CD14-positive monocyte (primary cell): ENCODE data around the gene NFKB1. TPM values are rescaled to one million over a fixed set of nuclear protein-coding genes. Genes with fewer than 3 reads are reported as not detected.

Experiments
- DNase-seq, 3 donors: peaks; one replicate each; pipeline ENCODE4 v3.0.0-alpha.2; 2011 to 2022
- H2AFZ ChIP-seq: 2 replicates; pipeline ENCODE4 v1.6.0; 2012; ENCODE audit warnings: mild to moderate bottlenecking, low read depth, low read length, inconsistent platforms; ENCODE audit not compliant: insufficient read depth, poor library complexity, severe bottlenecking
- H3K27ac ChIP-seq, 2 donors: 1 replicate in 1 of 2; 2 replicates in 1 of 2; pipeline ENCODE4 v1.5.1; 2012 to 2013; ENCODE audit warnings: low read length in 2 of 2, control low read depth in 1 of 2, inconsistent platforms in 1 of 2, low read depth in 1 of 2, mild to moderate bottlenecking in 1 of 2
- H3K27me3 ChIP-seq, 2 donors: one replicate each; pipeline versions ENCODE4 v1.6.0 to v1.6.1; 2011 to 2013; ENCODE audit warnings: low read length in 2 of 2; ENCODE audit not compliant: control insufficient read depth in 2 of 2, insufficient read depth in 2 of 2
- H3K36me3 ChIP-seq, 2 donors: replicated peaks in 1 of 2; 1 replicate in 1 of 2; 2 replicates in 1 of 2; pipeline versions ENCODE4 v1.5.1 to v1.6.1; 2012 to 2013; ENCODE audit warnings: low read length in 2 of 2, control low read depth in 1 of 2, inconsistent platforms in 1 of 2, mild to moderate bottlenecking in 1 of 2; ENCODE audit not compliant: insufficient read depth in 2 of 2, control insufficient read depth in 1 of 2
- H3K4me1 ChIP-seq, 2 donors: 1 replicate in 1 of 2; 2 replicates in 1 of 2; pipeline versions ENCODE4 v1.5.1 to v1.6.1; 2012 to 2013; ENCODE audit warnings: low read length in 2 of 2, control low read depth in 1 of 2, inconsistent platforms in 1 of 2, mild to moderate bottlenecking in 1 of 2, moderate library complexity in 1 of 2; ENCODE audit not compliant: insufficient read depth in 2 of 2, control insufficient read depth in 1 of 2
- H3K4me2 ChIP-seq: replicated peaks from 2 replicates; pipeline ENCODE3; 2012; ENCODE audit warnings: low read length, moderate library complexity, mild to moderate bottlenecking; ENCODE audit not compliant: poor library complexity, severe bottlenecking; ENCODE audit errors: extremely low read depth
- H3K4me3 ChIP-seq, 3 experiments: fragments of 200-600 bp in 1 of 3; sonication (generic) in 1 of 3; replicated peaks in 1 of 3; 1 replicate in 2 of 3; 2 replicates in 1 of 3; pipeline ENCODE4 v1.5.1; 2011 to 2013; ENCODE audit warnings: low read length in 3 of 3, mild to moderate bottlenecking in 3 of 3, control low read depth in 2 of 3, low read depth in 2 of 3, inconsistent platforms in 1 of 3, moderate library complexity in 1 of 3
- H3K79me2 ChIP-seq: 2 replicates; pipeline ENCODE4 v1.6.0; 2012; ENCODE audit warnings: mild to moderate bottlenecking, control low read depth, inconsistent platforms, low read length, moderate library complexity; ENCODE audit not compliant: insufficient read depth
- H3K9ac ChIP-seq: 2 replicates; pipeline ENCODE4 v1.6.0; 2017; ENCODE audit warnings: low read length, mild to moderate bottlenecking; ENCODE audit not compliant: insufficient read depth, poor library complexity, severe bottlenecking
- H3K9me3 ChIP-seq, 2 donors: replicated peaks in 1 of 2; 1 replicate in 1 of 2; 2 replicates in 1 of 2; pipeline versions ENCODE4 v1.5.1 to v1.6.1; 2012 to 2013; ENCODE audit warnings: low read length in 2 of 2, control low read depth in 1 of 2; ENCODE audit not compliant: control insufficient read depth in 1 of 2, insufficient read depth in 1 of 2
- H4K20me1 ChIP-seq: 2 replicates; pipeline ENCODE4 v1.6.0; 2012; ENCODE audit warnings: mild to moderate bottlenecking, low read length, control low read depth, moderate library complexity; ENCODE audit not compliant: insufficient read depth
- H3K27ac Mint-ChIP-seq, 7 donors: one replicate each; pipeline ENCODE4 v1.8.0; 2020; ENCODE audit warnings: mild to moderate bottlenecking in 7 of 7, mixed read lengths in 7 of 7, moderate library complexity in 6 of 7, inconsistent platforms in 2 of 7
- H3K27me3 Mint-ChIP-seq, 3 donors: one replicate each; pipeline ENCODE4 v1.8.0; 2021 to 2022; ENCODE audit warnings: low read depth in 3 of 3, mild to moderate bottlenecking in 3 of 3, mixed read lengths in 3 of 3, moderate library complexity in 3 of 3, inconsistent platforms in 1 of 3
- H3K36me3 Mint-ChIP-seq, 2 donors: one replicate each; pipeline ENCODE4 v1.8.0; 2020; ENCODE audit warnings: mixed read lengths in 2 of 2, inconsistent platforms in 1 of 2, mild to moderate bottlenecking in 1 of 2
- H3K4me1 Mint-ChIP-seq: one replicate; pipeline ENCODE4 v1.8.0; 2020; ENCODE audit warnings: mild to moderate bottlenecking, mixed read lengths
- H3K4me3 Mint-ChIP-seq, 2 donors: one replicate each; pipeline ENCODE4 v1.8.0; 2020; ENCODE audit warnings: mild to moderate bottlenecking in 2 of 2, mixed read lengths in 2 of 2, moderate library complexity in 1 of 2
- H3K9me3 Mint-ChIP-seq, 7 donors: one replicate each; pipeline ENCODE4 v1.8.0; 2020 to 2022; ENCODE audit warnings: mixed read lengths in 7 of 7, mild to moderate bottlenecking in 6 of 7, moderate library complexity in 6 of 7, inconsistent platforms in 2 of 7
- CTCF ChIP-seq: fragments of 200-600 bp; IDR thresholded peaks from one replicate; pipeline ENCODE4 v1.8.0; 2022; ENCODE audit warnings: antibody characterized with exemption, mild to moderate bottlenecking
- WGBS: methylation state at CpG from one replicate; pipeline ENCODE4 v1.1.5; 2013; ENCODE audit warnings: missing lambda C conversion rate; ENCODE audit not compliant: insufficient coverage; 5-methylcytosine and 5-hydroxymethylcytosine counted together
- intact Hi-C, 2 donors: fragments of 100-400 bp; cut with micrococcal nuclease; formaldehyde crosslinking; loops; one replicate each; pipeline versions ENCODE4 v1.15.0 to v1.15.1; 2023
- polyA plus RNA-seq, 3 donors: library from polyadenylated mRNA; depleted of rRNA in 1 of 3; unstranded in 2 of 3; stranded (reverse) in 1 of 3; fragments of 300-500 nt in 2 of 3; fragments of >200 nt in 1 of 3; fragmentation: Illumina TruSeq in 2 of 3; gene quantifications; 1 replicate in 2 of 3; 2 replicates in 1 of 3; pipeline ENCODE4 v1.2.3, GENCODE V29; 2012 to 2021

Gene NFKB1
- polyA plus RNA-seq, 3 donors = 9.0 to 34.4 (median 17.8) TPM

GRCh38 chr4:102612210-102612609 is 111.1 kb downstream of the NFKB1 start:
- Mint-ChIP-seq H3K27ac (peak overlapping the region in 2 of 7 donors; percentile 16 to 67), H3K27me3 (no peaks in the 10 kb centered on the region), H3K9me3 (no peaks in the 10 kb centered on the region), H3K36me3 (peaks cover 94% of the 10 kb centered on the region in 2 donors), H3K4me1 (no peaks in the 10 kb centered on the region), H3K4me3 (no peak overlapping the region)
- H3K4me2 ChIP-seq = no peak overlapping the region
- no peak overlapping the region for H3K27ac ChIP-seq
- H3K36me3 ChIP-seq = peaks cover 99 to 100% of the 10 kb centered on the region in 2 donors
- DNase-seq = no peak
- TF ChIP-seq CTCF = no peak
- no CpG with 5 or more reads among the region's 2 CpGs for WGBS
- no peaks in the 10 kb centered on the region for H3K79me2 ChIP-seq
- H3K9me3 ChIP-seq = no peaks in the 10 kb centered on the region
- no peak overlapping the region for H3K9ac ChIP-seq
- intact Hi-C loops = no loop called here
- H2AFZ ChIP-seq = no peak overlapping the region
- H3K27me3 ChIP-seq = no peaks in the 10 kb centered on the region
- no peaks in the 10 kb centered on the region for H3K4me1 ChIP-seq
- peaks cover 4% of the 10 kb centered on the region for H4K20me1 ChIP-seq
- H3K4me3 ChIP-seq = no peak overlapping the region

DNA sequence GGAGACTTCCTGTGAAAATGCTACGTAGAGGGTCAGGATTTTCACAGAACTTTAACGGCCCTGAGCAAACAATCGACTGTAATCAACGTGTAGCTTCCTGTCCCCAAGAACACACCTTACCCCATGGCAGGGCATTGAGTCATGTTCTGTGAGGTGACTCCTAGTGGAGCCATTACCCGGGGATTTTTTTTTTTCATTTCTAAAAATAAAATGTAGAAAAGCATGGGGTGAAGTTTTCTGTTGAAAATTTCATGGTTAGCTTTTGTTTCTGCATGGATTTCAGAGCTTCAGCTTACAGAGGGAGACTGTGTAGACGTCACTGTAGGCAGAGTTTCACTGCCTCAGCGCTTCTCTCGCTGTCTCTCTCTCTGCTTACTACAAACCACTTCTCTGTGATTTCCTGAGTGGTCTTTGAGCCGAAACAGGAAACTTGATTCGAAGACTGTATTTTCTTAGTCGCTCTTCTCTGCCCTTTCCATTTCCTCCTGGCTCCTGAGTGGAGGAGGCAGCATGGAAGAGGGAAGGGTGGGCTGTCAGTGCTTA is 111.7 kb downstream of the NFKB1 start:
- intact Hi-C loops = no loop called here

More for the DNA sequence above, 111.7 kb downstream of the NFKB1 start:
- no peak overlapping the region for H3K4me3 ChIP-seq
- no peak overlapping the region for H3K4me3 Mint-ChIP-seq
- peaks cover 0 to 3% (median 0%) of the 10 kb centered on the region in 7 donors for H3K9me3 Mint-ChIP-seq
- H3K27me3 Mint-ChIP-seq = no peaks in the 10 kb centered on the region
- H3K27ac Mint-ChIP-seq = peak overlapping the region in 3 of 7 donors; percentile 16 to 84 (median 55)
- H3K4me1 Mint-ChIP-seq = no peaks in the 10 kb centered on the region
- peaks cover 95 to 97% of the 10 kb centered on the region in 2 donors for H3K36me3 ChIP-seq
- no peak overlapping the region for H2AFZ ChIP-seq
- no peak for DNase-seq
- H3K9ac ChIP-seq = no peak overlapping the region
- no peaks in the 10 kb centered on the region for H3K4me1 ChIP-seq
- 17% methylated on average over 2 of the region's 11 CpGs for WGBS
- H3K36me3 Mint-ChIP-seq = peaks cover 90 to 91% of the 10 kb centered on the region in 2 donors
- TF ChIP-seq CTCF = no peak
- H3K27ac ChIP-seq = peak overlapping the region in 1 of 2 donors; percentile 44
- H3K79me2 ChIP-seq = no peaks in the 10 kb centered on the region
- H3K27me3 ChIP-seq = no peaks in the 10 kb centered on the region
- H3K4me2 ChIP-seq = no peak overlapping the region
- H4K20me1 ChIP-seq = peaks cover 4% of the 10 kb centered on the region
- no peaks in the 10 kb centered on the region for H3K9me3 ChIP-seq
